ENCODE results near the gene SLC38A9.

DNA sequence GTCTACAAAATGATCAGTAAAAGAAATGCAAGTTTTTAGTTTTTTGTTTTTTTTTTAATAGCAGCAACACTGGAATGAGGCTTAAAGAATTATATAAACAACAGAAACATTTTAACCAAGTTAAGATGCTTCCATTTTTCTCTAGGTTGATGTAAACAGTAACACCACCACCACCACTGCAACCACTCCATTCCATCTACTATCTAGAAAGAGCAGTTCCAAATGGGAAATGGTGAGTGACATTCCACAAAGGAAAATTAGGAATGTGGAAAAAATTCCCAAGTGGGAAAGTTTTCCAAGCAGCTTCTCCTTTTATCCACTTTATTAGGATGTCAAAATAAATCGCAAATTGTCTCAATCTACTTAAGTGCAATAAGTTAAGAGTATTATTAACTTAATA, 32.6 kb downstream of the SLC38A9 start:
- TF ChIP-seq RBBP5 (IDR thresholded peaks at IDR 0.05; ENCODE audit: borderline replicate concordance, low read depth, low read length) (no peak), EP300 (IDR thresholded peaks at IDR 0.05; ENCODE audit: borderline replicate concordance in 1 of 2, low read depth in 2 of 2, low read length in 2 of 2) (no peak), EGR1 (IDR thresholded peaks at IDR 0.05; ENCODE audit: borderline replicate concordance, low read depth, low read length) (no peak), CEBPB (IDR thresholded peaks at IDR 0.05; ENCODE audit: low read depth, low read length) (no peak), KDM1A (IDR thresholded peaks at IDR 0.05; ENCODE audit: borderline replicate concordance, low read length) (no peak), POLR2AphosphoS5 (IDR thresholded peaks at IDR 0.05; ENCODE audit: low read depth, low read length) (no peak), POLR2A (IDR thresholded peaks at IDR 0.05; ENCODE audit: control extremely low read depth in 1 of 2, low read depth in 2 of 2, low read length in 2 of 2) (no peak)
- TF ChIP-seq, protein P1, sequence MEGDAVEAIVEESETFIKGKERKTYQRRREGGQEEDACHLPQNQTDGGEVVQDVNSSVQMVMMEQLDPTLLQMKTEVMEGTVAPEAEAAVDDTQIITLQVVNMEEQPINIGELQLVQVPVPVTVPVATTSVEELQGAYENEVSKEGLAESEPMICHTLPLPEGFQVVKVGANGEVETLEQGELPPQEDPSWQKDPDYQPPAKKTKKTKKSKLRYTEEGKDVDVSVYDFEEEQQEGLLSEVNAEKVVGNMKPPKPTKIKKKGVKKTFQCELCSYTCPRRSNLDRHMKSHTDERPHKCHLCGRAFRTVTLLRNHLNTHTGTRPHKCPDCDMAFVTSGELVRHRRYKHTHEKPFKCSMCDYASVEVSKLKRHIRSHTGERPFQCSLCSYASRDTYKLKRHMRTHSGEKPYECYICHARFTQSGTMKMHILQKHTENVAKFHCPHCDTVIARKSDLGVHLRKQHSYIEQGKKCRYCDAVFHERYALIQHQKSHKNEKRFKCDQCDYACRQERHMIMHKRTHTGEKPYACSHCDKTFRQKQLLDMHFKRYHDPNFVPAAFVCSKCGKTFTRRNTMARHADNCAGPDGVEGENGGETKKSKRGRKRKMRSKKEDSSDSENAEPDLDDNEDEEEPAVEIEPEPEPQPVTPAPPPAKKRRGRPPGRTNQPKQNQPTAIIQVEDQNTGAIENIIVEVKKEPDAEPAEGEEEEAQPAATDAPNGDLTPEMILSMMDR (IDR thresholded peaks at IDR 0.05; ENCODE audit: control extremely low read depth in 1 of 3, insufficient read depth in 1 of 3, low read depth in 1 of 3, low read length in 3 of 3) = no peak

All from H1 (cell line).